NCI-H2171 (cell line): Measurements from ENCODE around the gene ATG101.

Experiments
- DNase-seq: peaks from one replicate; lab custom pipeline; 2025; lab: John Stamatoyannopoulos, UW

ATG101 gene

GRCh38 chr12:52079576-52080402 is 10.0 kb downstream of the ATG101 start, which contains the start of gene SMIM41:
TSS of gene SMIM41 (plus strand) at chr12:52079704. CDS start at chr12:52079780, 76 bp downstream.
- no peak for DNase-seq

- DNase-seq: no peak
These were observed 10.8 kb downstream of the ATG101 start for GRCh38 chr12:52080403-52081251.

DNA sequence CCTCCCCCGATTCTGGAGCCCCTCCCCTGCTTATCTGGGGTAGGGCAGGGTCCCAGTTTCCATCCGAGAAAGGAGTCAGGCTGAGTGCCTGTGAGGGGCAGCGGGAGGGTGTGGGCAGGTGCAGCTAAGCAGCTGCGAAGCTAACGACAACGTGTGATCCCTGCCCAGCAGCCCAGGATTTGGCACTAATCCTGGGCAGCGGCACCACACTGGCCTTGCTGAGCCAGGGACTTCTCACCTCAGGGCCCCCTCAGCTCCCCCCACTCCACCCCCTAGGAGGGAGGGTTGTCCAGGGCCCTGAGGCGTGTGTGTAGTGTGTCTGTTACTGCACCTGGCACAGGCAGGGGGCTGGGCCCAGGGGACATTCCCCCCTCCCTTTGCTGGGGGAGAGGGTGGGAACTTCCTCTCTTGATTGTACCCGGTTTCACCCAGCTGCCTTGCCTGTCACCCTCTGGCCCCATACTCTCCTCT is 11.5 kb downstream of the ATG101 start:
- DNase-seq: peak; percentile 28

DNA sequence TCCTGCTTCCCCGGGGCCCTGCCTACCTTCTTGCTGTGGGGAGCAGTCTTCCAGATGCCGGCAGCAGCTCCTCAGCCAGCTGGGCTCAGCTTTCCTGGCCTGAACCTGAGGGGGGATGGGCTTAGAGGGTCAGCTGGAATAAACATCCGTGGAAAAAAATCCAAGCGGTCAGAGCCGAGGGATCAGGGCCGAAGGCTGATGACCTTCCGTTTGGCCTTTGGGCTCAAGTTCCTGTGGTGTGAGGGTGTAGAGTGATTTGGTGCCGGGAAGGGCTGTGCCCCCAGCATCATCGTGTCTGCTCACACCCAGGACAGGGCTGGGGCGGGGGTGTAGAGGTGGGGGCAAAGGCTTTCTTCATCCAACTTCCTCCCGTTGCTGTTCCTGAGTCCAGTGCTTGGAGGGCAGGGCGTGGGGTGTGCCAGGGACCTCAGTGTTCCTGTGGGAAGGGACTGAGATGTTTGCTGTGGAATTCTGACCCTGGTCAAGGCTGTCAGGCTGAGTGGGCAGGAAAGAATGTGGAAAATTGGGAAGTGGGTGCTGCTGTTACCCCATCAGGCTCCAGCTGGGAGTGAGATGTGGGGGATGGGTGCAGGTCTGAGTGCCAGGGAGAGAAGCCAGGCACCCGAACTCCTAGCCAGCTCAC is 12.4 kb downstream of the ATG101 start:
- no peak for DNase-seq

DNA sequence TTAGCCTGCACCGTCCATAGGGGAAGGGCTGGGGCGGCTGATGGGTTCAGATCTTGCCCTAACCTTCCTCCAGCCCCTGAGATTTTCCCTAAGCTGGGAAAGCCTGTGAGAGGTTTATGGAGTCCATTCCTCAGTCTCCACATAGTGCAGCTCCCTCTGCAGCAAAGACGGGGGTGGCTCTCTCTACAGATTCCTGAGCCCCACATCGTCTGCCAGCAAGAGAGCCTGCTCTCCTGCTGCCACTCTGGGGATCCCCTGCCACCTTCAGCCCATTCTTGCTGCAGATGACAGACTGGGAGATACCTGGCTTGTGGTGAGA is 12.8 kb downstream of the ATG101 start:
- no peak for DNase-seq

- peak; percentile 16 for DNase-seq
These were observed 13.3 kb downstream of the ATG101 start for GRCh38 chr12:52082988-52083637.

- DNase-seq: no peak
These were observed 13.8 kb downstream of the ATG101 start for GRCh38 chr12:52083638-52083996.

- no peak for DNase-seq
These were observed 14.9 kb downstream of the ATG101 start for GRCh38 chr12:52084491-52085231.

DNA sequence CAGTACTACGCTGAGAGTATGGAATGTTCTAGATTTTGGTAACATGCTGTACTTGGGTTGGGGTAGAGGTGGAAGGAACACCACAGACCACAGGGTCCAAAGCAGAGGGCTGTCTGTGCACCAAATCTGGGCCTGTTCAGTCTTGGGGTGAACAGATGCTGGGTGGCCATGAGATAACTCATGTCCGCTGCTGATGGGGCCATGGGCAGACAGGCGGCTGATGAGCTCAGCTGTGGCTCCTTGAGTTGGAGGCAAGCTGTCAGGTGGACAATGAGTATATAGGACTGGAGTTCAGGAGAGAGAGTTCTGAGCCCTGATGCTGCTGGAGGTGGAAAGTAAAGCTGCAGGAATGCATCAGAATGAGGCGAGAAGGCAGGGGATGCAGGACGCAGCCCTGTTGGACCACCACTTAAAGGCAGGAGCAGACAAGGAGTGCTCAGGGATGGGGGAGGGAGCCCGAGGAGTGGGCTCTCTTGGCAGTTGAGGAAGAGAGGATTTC is 16.0 kb downstream of the ATG101 start:
- no peak for DNase-seq

DNA sequence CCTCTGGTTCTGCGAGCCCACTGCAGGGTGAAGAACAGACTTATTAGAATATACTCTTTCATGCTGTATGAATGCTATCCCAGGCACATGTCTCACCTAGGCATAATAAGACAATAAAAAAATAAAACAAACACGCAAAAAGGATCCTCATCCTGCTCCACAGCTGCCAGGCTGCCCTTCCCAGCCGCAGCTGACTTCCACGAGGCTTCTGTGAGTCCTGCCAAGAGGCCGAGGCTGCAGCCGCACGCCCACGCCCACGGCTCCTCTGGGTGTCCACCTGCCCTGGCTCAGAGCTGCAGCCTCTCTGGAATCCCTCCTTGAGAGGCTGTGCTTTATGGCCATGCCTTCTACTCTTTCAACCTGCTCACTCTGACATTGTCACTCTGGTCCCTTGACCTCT is 16.6 kb downstream of the ATG101 start:
- no peak for DNase-seq

DNA sequence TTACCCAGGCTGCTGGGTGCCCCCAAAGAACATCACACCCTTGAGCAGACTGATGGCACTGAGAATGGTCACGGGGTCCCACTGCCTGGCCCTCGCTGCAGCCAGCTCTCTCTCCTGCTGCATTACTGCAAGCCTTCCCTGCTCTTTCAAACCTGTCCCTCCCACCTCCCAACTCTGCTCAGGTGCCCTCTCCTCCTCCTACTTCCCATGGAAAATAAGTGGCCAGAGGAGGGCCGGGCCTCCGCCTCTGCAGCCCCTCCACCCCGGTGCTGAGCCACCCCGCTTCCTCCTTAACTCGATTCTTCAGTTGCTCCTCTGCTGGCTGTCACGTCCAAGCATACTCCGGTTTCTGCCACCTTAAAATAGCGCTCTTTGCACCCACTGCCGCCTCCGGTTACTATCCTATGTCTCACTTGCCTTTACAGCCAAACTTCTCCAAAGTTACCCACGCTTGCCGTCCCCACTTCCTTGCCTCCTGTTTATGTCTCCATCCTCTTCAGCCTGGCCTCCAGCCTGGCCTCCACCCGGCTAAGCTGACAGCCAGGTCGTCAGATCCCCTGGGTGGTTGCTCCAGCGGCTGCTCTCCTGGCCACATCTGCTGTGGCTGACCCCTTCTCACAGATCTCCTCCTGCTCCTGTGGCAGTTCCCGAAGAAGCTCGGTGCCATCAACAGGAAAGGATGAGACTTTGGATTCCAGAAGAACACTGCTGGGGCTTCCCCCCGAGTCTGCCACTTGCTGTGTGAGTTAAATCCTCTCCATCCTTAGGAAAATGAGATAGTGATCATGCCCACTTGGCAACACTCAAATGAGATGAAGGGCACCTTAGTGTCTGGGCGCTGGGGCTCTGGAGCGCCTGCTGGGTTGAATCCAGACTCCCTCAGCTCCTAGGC is 17.4 kb downstream of the ATG101 start:
- DNase-seq: no peak

DNA sequence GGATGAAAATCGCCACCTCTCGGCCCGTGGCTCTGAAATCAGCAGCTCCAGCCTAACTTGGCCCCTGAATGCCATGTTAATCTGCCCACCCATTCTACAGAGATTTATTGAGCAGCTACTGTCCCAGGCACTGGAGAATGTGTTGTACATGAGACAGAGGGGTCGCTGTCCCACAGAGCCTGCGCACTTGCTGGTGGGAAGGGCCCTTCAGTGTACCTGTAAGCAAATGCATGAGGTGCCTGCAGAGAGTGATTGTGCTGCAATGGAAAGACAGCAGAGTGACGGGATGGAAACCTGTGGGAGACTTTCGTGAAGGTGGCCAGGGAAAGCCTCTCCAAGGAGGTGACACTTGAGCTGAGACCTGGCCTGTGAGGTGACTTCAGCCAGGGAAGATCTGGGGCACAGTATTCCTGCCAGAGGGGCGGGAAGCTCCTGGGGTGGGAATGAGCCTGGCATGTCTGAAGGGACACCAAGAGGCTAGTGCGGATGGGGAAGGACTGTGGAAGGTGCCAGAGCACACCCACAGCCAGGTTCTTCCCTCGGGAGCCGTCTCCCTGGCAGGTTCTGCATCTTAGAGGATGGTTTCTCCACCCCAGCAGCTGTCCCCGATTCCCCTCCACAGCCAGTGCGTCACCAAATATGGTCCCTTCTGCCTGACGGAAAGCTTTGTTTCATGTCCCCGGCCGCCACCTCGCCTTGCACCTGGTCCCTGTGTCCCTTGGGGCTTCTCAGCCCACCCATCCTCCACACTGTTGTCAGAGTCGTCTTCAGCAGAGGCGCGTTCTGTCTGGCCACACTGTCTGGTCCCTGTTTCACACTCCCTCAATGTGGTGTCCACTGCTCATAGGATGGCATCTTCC is 18.4 kb downstream of the ATG101 start:
- peak; percentile 90 for DNase-seq

DNA sequence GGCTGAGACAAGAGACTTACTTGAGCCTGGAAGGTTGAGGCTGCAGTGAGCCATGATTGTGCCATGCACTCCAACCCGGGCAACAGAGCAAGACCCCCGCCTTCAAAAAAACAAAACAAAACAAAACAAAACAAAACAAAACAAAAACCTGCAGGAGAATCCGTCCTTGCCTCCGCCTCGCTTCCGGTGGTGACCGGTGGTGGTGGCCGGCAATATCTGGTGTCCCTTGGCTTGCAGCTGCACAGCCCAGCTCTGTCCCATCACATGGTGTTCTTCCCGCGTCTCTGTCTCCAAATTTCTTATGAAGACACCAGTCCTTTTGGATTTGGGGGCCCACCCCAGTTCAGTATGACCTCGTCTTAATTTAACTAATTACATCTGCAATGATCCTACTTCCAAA is 19.7 kb downstream of the ATG101 start:
- DNase-seq: no peak

- DNase-seq: no peak
These were observed 20.5 kb downstream of the ATG101 start for GRCh38 chr12:52090291-52090690.

DNA sequence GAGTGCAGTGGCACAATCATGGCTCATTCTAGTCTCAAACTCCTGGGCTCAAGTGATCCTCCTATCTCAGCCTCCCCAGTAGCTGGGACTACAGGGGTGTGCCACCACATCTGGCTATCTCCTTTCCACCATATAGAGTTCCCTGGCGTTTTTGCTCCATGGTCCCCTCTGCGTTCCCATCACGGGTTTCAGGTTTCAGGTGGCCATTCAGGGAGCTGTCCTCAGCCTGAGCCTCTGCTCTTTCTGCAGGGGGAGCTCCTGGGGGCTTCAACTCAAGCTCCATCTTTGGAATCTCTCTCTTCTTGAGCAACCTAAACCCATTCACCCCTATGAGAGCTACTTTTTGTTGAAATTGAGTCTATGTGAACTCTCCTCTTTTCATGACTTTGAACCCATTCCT is 21.3 kb downstream of the ATG101 start:
- no peak for DNase-seq

DNA sequence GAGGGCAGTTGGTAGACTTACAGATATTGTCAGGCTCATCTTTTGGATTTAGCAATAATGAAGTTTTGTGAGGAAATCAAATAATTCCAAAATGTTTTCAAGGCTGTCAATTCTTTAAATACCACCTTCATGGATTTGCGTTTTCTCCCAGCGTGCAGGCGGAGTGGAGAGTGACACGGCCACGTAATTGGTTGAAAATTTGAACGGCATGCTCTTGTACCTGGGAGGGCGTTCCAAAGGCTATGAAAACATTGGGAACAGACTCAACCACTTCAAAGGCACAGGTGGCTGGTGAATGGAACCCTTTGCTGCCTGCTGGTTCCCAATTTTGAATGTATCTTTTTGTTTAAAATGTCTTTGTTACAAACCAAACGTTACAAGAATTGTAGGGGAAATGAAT is 22.1 kb downstream of the ATG101 start:
- DNase-seq: no peak

GRCh38 chr12:52093346-52093745 is 23.6 kb downstream of the ATG101 start:
- no peak for DNase-seq

GRCh38 chr12:52096332-52097044 is 26.7 kb downstream of the ATG101 start:
- DNase-seq: no peak
